GM19452 (cell line): ENCODE results near the gene CALCOCO1.
A peak's percentile ranks its signal among the peaks of the same experiment; 100 is the strongest.
"Not testable (repeated sequence)": the region's sequence is repeated elsewhere in the genome, so short reads cannot be mapped to it uniquely, and the experiment has no call there.

Source experiments
- ATAC-seq: cut with Tn5 transposase; IDR thresholded peaks from one replicate; pipeline ENCODE4 v1.9.1; 2021; ENCODE audit not compliant: unreplicated experiment

The CALCOCO1 gene

DNA sequence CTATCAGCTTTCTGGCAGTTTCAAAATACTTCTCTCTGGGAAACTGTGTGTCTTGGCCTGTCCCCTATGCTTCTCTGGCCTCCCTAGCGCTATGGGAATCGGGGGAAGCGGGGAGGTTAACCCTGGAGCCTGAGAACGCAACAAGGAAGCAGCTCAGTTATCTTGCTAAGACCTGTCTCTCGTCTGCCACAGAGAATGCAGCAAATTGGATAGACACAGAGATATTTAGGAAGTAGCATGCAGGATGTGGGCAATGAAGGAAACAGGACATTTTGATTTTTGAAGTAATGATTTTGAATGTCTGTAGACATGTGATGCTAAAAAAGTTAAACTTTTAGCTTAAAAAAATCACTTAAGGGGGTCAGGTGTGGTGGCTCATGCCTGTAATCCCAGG is 6.6 kb upstream of the CALCOCO1 start:
- ATAC-seq: no peak

DNA sequence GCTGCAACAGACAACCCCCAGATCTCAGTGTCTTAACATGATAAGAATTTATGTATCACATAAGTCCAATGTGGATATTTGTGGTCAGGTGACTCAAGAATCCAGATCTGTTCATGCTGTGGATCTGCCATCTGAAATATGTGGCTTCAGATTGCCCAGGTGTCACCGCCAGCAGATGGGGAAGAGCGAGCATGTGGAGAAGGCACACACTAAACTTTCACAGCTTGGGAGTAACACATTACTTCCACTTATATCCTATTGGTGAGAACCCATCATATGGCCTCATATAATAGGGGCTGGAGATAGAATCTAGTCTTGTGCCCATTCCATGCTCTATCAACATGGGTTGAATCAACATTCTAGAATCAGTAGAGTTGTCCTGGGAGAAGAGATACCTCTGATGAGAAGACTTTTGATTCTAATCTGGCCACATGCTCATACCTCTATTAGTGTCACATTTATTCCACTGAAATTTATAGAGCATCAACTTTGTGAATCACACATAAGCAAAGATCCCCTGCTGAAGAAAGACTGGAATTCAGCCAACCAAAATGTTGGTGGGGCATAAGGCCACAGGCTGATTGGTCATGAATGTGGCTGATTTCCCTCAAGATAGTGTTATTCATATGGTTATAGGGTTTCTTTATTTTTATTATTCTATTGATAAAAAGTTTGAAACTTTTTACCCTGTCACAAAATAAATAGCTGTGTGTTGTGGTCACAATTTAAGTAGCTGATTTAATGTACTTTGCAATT is 6.0 kb upstream of the CALCOCO1 start:
- no peak for ATAC-seq

DNA sequence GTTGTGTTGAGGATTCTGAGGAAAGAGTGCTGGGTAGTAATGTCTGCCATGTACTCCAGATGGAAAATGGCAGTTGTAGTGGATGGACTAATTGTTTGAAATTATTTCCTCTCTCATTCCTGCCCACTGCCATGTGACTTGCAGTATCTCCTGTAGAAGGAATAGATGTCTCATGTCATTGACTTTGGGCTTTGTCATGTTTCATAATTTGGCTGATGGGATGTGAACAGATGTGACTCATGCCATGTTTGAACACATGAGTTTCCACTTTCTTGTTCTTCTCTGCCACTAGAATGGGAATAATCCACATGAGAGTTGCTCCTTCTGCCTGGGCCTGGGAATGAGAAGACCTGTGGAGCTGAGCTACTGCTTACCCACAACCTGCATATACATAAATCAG is 2.4 kb upstream of the CALCOCO1 start:
- ATAC-seq: no peak

DNA sequence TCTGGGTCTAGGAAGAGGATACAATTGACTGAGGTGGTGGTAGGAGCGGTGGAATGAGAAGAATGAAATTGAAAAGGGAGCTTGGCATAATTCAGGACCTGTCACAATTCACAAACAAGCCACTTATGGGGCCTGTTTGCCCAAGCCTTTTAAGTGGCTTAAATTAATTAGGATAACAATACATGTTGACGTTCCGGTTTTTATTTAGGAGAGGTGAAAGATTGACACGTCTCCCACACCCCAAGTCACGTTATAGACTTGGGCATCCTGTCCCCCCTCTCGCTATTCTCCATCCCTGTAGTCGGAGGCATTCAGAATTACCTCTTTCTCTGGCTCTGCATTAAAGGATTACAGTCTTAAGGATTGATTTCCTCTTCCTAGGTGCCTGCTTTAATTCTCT is 954 bp upstream of the CALCOCO1 start:
- ATAC-seq: no peak

DNA sequence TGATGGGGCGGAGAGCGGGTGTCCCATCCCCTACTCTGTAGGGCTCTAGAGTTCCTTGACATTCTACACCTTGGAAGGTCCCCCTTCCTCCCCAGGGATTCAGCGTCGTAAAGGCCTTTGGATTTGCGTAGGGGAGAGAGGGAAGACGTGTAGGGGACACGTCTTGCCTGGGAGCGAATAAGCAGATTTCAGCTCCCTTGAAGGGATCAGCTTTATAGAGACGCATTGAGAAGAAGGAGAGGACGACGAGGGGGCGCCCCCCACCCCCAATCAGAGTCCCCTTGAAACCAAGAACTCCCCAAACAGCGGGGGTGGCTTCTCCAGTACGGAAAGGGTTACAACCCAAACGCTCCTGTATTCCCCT is 324 bp downstream of the CALCOCO1 start:
- ATAC-seq: no peak

DNA sequence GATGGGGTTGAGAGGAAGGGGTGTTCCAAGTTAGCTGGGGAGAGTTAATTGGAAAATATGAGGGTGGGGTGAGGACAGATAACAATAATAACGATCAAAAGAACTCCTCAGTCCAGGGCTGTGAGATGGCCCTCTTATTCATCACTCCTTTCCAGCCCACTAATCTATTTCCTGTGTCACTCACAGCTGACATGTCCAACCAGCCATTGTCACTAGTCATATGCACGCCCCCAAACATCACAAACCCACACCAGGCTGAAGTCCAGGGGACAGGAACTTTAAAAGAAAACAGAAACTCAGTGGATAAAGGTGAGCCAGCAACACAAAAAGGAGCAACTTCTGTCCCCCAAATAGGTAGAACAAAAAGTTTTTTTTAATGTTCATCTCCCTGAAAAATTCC is 911 bp downstream of the CALCOCO1 start:
- no peak for ATAC-seq

DNA sequence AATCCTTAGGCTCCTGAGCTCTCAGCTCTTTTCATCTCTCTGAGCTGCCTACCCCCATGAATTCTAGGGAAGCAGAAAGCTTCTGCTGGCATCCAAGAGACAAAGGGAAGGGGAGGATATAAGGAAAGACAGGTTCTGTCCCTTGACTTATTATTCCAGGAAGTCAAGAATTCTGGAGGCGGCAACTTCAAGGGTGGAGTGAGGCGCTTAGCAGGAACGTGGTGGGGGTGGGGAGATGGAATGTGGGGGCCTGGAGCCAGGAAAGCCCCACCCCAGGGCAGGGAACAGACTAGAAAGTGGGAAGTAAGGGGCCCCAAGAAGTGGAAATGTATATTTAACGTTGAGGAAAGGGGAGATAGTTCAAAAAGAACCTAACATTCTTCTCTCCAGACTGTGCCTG is 1.4 kb downstream of the CALCOCO1 start:
- ATAC-seq: no peak

DNA sequence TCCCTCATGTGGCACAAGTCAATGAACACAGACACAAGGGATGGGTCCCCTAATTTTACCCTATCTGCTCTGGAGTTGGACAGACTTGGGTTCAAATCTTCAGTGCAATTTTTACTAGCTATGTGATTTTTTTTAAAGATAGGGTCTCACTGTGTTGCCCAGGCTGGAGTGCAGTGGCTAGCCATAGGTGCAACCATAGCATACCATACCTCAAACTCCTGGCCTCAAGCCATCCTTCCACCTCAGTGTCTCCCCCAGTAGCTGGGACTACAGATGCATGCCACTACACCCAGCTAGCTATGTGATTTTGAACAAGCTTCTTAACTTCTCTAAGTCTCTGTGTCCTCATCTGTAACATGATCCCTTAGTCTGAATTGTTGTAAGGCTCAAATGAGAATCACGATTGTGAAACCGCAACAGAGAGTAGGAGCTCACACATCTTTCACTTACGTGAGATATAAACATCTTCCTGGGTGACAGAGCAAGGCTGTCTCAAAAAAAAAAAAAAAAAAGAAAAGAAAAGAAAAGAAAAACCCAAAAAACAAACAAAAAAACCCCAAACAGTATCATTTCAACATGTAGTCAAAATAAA is 4.7 kb downstream of the CALCOCO1 start:
- ATAC-seq: no peak

DNA sequence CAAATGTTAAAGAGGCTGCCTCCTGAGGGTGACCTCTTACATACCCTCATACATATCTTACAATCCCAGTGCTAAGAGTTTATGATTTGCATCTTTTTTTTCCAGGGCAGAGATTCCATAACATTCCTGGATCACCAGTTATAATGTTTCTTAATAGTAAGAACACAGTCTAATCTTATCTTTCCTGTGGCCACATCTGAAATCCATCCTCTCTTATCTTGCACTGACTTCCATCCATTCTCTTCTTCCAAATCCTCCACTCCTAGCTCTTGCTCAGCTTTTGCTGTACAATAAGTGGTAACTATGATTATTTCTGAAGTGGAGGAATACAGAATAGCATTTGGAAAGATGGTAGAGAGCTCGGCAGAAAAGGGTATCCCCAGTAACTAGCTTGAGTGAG is 6.3 kb downstream of the CALCOCO1 start:
- ATAC-seq: no peak

DNA sequence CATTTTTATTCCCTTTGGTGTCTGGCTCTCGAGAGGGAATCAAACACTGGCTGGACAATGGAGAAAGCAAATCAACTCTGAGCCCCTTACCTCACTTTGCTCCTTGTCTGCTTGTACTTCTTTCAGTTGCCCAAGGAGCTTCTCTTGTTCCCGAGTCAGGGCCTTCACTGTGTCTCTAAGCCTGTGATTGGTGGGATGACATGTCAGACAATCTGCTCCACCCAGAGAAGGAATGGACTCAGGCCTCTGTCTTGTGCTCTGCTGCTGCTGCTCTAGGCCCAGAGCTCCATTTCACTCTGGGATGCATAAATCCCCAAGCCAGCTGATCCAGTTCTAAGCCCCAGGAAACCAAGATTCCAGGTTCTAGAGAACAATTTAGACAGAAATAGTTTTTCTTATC is 7.6 kb downstream of the CALCOCO1 start:
- ATAC-seq: no peak

DNA sequence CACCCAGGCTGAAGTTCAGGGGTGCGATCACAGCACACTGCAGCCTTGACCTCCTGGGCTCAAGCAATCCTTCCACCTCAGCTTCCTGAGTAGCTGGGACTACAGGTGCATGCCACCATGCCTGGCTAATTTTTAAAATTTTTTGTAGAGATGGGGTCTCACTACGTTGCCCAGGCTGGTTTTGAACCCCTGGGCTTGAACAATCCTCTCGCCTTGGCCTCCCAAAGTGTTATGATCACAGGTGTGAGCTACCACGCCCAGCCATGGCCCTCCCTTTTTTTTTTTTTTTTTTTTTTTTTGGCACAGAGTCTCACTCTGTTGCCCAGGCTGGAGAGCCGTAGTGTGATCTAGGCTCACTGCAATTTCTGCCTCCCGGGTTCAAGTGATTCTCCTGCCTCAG is 8.7 kb downstream of the CALCOCO1 start:
- not testable (repeated sequence) for ATAC-seq

DNA sequence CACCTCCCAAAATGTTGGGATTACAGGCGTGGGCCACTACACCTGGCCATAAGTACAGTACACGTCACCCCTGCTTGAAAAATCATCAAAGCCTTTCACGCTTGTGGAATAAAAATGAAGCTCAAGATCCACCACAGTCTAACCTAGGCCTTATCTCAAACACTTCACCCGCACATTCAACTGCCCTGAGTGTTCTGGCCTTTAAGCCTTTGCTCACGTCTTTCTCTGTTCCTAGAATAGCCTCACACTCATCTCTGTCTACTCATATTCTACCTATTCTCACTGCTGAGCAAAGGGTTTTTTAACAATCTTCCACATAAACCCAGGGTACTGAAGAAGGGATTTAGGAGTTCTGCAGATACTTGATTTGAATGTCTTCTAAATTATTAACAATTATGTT is 9.9 kb downstream of the CALCOCO1 start:
- no peak for ATAC-seq

DNA sequence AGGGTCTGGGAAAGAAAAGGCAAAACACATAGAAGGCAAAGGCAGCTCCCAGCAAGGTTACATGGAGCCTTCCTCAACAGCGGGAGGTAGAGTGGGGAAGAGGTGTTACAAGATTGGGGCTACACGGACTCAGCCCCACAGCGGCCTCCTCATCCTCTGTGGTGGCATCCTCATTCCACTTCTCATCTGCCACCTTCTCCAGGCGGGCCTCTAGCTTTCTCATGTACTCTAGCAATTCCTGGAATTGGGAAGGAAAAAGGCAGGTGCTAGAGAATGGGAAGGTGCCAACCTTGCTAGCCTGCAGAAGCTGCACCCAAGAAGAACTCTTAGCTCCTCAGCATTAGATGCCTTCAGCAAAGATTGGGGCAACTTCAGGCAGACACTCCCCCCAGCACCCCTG is 13.2 kb downstream of the CALCOCO1 start:
- no peak for ATAC-seq

DNA sequence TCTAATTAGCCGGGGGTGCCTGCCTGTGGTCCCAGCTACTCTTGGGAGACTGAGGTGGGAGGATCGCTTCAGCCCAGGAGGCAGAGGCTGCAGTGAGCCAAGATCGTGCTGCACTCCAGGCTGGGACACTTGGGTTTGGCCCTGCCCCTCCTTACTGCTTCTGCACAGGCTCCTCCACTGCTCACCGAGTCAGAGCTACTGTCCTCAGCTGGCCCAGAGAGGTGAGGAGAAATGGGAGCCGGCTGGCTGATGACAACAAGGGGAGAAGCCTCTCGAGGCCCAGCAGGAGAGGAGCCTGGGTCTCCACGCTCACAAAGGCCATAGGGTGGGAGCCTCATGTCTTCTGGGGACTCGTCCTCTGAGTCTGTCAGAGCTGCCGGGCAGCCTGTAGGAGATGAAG is 13.7 kb downstream of the CALCOCO1 start:
- no peak for ATAC-seq

DNA sequence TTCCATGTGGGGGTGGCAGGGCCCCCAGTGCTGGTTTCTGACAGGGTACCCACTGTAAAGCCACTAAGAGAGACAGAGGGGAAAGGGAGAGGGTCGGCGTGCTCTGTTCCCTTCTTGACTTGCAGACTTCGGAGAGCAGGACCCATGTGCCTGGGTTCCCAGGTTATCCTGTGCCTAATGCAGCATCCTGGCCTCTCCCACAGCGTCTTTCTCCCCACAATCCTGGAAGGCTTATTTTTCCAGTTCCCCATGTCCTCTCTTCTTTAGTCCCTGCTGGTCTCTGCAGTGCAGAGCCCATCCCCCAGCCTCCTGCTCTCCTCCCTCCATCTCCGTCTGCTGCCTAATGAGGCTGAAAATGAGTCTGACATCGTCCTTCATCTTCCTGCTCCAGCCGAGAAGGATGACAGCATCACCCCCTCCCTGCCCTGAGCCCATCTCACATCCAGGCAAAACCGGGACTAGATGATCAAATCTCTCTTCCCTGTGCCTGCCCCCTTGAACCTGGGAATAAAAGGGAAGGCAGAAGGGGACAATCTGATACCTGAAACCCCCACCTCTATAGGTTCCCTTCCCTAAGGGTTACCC is 15.1 kb downstream of the CALCOCO1 start:
- no peak for ATAC-seq

DNA sequence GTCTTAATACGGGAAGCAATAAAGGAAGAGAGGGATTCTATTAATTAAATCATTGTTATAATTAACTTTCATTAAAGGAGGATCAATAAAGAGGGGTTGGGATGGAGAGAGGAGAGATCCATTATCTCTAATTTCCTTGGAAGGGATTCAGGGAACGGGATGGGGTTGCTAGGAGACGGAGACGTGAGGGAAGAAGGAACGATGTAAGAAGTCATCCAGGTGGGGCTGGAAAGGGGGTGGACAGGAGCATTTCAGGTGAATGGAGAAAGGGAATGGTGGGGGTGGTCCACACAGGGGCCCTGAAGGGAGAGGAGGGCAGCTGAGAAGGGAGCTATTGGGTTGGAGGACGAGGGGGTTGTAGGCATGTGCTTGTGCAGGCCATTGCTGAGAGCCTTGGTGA is 17.2 kb downstream of the CALCOCO1 start:
- no peak for ATAC-seq

DNA sequence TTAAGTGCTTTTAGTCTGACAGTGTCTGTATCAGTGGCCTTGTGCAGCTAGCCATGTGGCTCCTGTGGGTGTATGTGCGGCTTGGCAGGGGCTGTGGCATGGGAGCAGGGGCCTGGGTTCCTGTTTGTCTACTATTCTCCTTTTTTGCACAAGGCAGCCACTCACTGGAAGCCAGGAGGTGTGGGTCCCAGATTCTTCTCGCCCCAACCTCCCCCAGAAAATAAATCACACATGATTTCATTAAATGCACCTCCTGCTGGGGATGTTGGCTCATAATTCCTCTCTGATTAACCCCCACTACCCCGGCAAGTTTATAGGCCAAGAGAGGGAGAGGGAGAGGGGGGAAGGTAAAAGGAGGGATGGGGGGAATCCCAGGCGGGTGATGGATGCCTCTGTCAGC is 17.6 kb downstream of the CALCOCO1 start:
- ATAC-seq: no peak

DNA sequence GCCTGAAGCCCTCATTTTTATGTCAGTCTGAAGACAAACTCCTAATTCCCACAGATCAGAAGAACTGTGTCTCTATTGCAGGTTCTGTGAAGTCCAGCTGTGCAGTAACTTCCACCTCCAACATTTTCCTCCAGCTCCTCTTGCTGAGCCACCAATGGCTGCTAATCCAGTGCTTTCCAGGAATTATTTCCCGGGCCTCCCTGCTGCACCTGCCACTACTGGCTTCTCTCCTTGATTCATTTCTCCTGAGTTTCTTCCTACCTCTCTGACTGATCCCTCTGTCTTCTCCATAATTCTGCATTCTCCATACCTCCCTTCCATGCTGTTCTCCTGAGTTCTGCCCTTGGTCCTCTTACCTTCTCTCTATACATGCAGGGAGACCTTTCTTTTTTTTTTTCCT is 21.2 kb downstream of the CALCOCO1 start:
- ATAC-seq: no peak

DNA sequence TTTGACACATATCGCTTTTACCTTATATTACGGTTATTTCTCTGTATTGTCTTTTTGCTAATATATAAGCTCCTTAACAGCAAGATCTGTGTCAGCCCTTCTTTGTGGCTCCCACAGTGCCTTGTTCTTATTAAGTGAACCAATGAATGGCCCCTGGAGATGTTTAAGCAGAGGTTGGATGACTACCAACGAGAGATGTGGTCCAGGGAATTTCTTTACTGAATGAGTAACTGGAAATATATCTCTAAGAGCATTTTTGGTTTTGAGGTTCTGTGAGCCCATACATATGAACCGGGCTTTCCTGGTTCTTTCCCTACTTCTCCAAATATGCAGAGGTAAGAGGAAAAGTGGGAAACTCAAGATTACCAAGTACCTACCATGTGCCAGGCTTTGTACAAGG is 23.5 kb downstream of the CALCOCO1 start:
- ATAC-seq: no peak

DNA sequence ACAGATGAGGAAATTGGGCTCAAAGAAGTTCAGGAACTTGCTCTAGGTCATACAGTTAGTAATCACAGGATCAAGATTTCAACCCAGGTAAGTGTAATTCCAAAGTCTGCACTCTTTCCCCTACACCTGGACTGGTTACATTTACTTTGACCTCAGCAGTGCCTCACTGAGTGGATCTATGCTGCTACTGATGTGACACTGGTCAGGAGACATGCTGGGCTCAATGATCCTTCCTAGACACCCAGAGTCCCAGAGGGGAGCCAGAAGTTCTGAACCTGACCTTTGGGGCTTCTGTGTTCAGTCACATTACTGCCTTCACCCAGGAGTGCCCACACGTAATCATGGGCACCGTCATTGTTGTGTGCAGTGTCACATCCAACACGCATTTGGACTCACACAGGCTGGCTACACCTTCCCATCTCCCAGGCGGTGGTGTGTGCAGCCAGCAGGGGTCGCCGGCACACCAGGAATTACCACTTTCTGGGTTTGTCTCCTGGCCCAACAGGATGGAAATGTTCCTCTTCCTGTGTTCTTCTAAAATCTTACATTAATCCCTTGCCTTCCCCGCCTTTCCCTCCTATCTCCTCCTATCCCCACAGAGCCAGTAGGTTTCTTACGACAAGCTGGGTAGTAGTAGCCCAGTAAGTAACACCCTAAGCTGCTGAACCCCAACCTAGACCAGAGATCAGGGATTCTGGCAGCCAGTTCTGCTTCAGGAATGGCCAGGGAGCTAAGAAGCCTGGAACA is 25.6 kb downstream of the CALCOCO1 start:
- peak; percentile 60 for ATAC-seq

DNA sequence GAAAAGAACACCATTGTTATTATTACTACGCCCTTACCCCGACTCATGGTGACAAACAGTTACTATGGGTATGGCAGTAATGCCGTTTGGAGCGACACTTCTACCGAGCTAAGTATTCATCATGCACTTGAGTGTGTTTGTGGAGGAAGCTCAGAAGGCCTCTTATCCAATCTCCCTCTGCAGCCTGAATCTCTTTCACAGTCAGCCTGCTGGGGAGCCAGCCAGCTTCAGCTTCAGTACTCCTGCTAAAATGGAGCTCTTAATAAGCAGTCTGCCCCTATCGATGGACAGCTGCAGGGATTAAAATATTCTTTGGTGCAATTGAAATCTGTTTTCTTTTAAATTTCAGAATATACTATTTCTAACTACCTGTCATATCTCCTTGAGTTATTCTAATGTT is 26.7 kb downstream of the CALCOCO1 start:
- ATAC-seq: no peak

DNA sequence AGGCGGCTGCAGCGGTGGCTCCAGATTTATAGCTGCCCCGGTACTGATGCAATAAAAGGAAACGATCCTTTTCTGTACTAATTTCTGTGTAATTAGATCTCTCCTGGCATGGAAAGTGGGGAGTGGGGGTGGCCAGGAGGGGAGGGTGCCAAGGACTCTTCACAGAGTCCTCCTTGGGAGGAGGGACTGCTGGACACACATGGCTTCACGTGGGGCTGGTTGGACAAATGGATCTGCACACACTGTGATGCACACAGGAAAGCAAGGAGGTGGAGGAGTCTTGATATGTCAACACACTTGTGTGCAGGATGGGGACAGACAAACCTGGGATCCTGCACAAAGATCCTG is 27.6 kb downstream of the CALCOCO1 start:
- no peak for ATAC-seq
